ENCODE measurements around the gene KITLG. TPM values are rescaled to one million over a fixed set of nuclear protein-coding genes. Genes with fewer than 3 reads are reported as not detected.

The KITLG gene
- total RNA-seq, 1 experiment from 2014 or later: 11.7 TPM

GRCh38 chr12:88501972-88502938 is 78.0 kb downstream of the KITLG start:
- H3K27ac ChIP-seq (ENCODE audit: insufficient read length, low read depth, low read length): no peak overlapping the region
- no peak overlapping the region for H2BK15ac ChIP-seq (ENCODE audit: low read depth, low read length)
- Mint-ChIP-seq H3K27me3 (ENCODE audit: low read depth) (no peaks in the 10 kb centered on the region), H3K4me3 (no peak overlapping the region), H3K36me3 (ENCODE audit: insufficient read depth in 1 of 3, low read depth in 3 of 3) (peaks cover 0 to 14% (median 0%) of the 10 kb centered on the region in 3 experiments; a peak in 2 of 7 replicates), H3K4me1 (peaks cover 9 to 15% of the 10 kb centered on the region in 2 experiments), H3K9me3 (no peaks in the 10 kb centered on the region), H3K27ac (no peak overlapping the region; a peak in 1 of 7 replicates)
- no peaks in the 10 kb centered on the region for H4K20me1 ChIP-seq (ENCODE audit: control insufficient read depth, insufficient read depth, insufficient read length)
- no peak overlapping the region for H3K4ac ChIP-seq (ENCODE audit: low read depth, low read length)
- H3K4me2 ChIP-seq (ENCODE audit: insufficient read depth, insufficient read length, low read length): no peak overlapping the region
- H3K79me1 ChIP-seq (ENCODE audit: insufficient read depth, low read depth, low read length, poor library complexity, severe bottlenecking): no peaks in the 10 kb centered on the region
- H4K91ac ChIP-seq (ENCODE audit: insufficient read length, low read depth, low read length): no peak overlapping the region
- H2BK5ac ChIP-seq (ENCODE audit: insufficient read length, low read length): no peak overlapping the region
- no peak overlapping the region for H4K8ac ChIP-seq (replicated peaks; ENCODE audit: insufficient read length, low read depth, low read length)
- no peaks in the 10 kb centered on the region for H3K23me2 ChIP-seq (ENCODE audit: insufficient read length, low read depth, low read length, poor library complexity, severe bottlenecking)
- no peak for TF ChIP-seq CTCF (conservative IDR thresholded peaks at IDR 0.05)
- H3K4me1 ChIP-seq (ENCODE audit: insufficient read depth, low read length): no peaks in the 10 kb centered on the region
- H2BK12ac ChIP-seq (ENCODE audit: insufficient read length, low read depth, low read length): no peak overlapping the region
- H3K9me3 ChIP-seq (ENCODE audit: control insufficient read depth, low read depth, low read length): no peaks in the 10 kb centered on the region
- H2AK5ac ChIP-seq (ENCODE audit: insufficient read length, low read length): no peak overlapping the region
- H3K23ac ChIP-seq (ENCODE audit: insufficient read length, low read depth, low read length): no peak overlapping the region
- no peak overlapping the region for H3K56ac ChIP-seq (ENCODE audit: insufficient read length, low read depth, low read length)
- H2BK120ac ChIP-seq (ENCODE audit: low read depth, low read length, poor library complexity, severe bottlenecking): no peak overlapping the region
- no peak overlapping the region for H4K5ac ChIP-seq (ENCODE audit: insufficient read length, low read depth, low read length)
- H2BK20ac ChIP-seq (ENCODE audit: low read depth, low read length, poor library complexity, severe bottlenecking): no peak overlapping the region
- no CpG with 5 or more reads among the region's 5 CpGs for WGBS (ENCODE audit: extremely low coverage, insufficient read length, low lambda C conversion rate)
- H3K79me2 ChIP-seq (ENCODE audit: insufficient read depth, low read length): no peaks in the 10 kb centered on the region
- DNase-seq: no peak
- no peak overlapping the region for H2AFZ ChIP-seq (ENCODE audit: low read length)
- H3K18ac ChIP-seq (ENCODE audit: insufficient read length, low read depth, low read length): no peak overlapping the region
- no peak overlapping the region for H3K14ac ChIP-seq (ENCODE audit: insufficient read depth, low read length)
- no peaks in the 10 kb centered on the region for H3K27me3 ChIP-seq (ENCODE audit: insufficient read depth, low read length)
- no peak overlapping the region for H3K9ac ChIP-seq (ENCODE audit: extremely low read depth, insufficient read length, low read length)
- no peak overlapping the region for H3T11ph ChIP-seq (ENCODE audit: low read length)

Measured in H9 (cell line).